GM12875 (cell line): ENCODE data around the gene PSMD14.

Experiments used
- H3K4me3 ChIP-seq: one replicate; pipeline ENCODE4 v1.5.1; 2011; ENCODE audit warnings: low read depth, low read length, control low read depth
- TF ChIP-seq, protein P1 (sequence below): IDR thresholded peaks from 2 replicates; pipeline ENCODE4 v1.5.1; 2011; ENCODE audit warnings: low read depth, mild to moderate bottlenecking, control low read depth, inconsistent platforms, low read length, moderate library complexity, borderline replicate concordance; ENCODE audit not compliant: insufficient read depth

The PSMD14 gene

DNA sequence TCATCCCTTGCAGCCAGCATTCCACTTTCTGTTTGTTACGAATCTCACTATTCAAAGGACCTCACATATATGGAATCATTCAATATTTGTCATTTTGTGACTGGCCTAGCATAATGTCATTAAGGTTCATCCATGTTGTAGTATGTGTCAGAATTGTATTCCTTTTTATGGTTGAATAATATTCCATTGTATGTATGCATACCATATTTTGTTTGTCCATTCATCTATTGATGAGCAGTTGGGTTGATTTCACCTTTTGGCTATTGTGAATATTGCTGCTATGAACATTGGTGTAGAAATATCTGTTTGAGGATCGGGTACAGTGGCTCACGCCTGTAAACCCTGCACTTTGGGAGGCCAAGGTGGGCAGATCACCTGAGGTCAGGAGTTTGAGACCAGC, 35.0 kb downstream of the PSMD14 start:
- H3K4me3 ChIP-seq, result no peak overlapping the region
- TF ChIP-seq, protein P1, sequence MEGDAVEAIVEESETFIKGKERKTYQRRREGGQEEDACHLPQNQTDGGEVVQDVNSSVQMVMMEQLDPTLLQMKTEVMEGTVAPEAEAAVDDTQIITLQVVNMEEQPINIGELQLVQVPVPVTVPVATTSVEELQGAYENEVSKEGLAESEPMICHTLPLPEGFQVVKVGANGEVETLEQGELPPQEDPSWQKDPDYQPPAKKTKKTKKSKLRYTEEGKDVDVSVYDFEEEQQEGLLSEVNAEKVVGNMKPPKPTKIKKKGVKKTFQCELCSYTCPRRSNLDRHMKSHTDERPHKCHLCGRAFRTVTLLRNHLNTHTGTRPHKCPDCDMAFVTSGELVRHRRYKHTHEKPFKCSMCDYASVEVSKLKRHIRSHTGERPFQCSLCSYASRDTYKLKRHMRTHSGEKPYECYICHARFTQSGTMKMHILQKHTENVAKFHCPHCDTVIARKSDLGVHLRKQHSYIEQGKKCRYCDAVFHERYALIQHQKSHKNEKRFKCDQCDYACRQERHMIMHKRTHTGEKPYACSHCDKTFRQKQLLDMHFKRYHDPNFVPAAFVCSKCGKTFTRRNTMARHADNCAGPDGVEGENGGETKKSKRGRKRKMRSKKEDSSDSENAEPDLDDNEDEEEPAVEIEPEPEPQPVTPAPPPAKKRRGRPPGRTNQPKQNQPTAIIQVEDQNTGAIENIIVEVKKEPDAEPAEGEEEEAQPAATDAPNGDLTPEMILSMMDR, result no peak

DNA sequence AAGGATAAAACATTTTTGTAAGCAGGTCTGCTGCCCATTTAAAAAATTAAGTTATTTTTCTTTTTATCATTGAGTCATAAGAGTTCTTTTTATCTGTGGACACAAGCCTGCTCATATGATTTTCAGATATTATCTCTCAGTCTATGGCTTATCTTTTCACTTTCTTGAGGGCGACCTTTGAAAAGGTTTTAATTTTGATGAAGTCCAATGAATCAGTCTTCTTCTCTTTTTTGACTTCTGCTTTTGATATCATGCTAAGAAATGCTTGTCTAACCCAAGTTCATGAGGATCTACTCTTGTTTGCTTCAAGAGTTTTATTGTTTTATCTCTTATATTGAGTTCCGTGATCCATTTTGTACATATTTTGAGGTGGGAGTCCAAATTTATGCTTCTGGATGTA, 36.5 kb downstream of the PSMD14 start:
- TF ChIP-seq, protein P1, result no peak
- H3K4me3 ChIP-seq, result no peak overlapping the region

- TF ChIP-seq, protein P1, result no peak
Measured at GRCh38 chr2:161351678-161352077, 43.5 kb downstream of the PSMD14 start.

DNA sequence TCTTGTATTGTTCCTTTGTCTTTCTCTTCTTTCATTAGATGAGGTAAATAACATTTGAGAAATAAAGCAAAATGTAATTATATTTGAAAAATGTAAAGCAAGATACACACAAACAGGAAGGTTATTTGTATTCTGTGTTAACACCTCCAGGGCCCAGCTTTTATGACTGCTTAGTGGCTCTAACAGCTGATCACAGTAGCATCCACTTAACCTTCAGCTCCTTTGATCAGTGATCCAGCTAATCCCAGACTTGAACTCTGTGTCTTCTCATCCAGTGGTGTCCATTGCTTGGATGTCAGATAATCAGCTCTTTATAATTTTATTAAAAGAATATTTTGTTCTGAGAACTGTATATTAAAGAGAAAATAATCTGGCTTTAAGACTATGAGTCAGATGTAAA, 44.5 kb downstream of the PSMD14 start:
- H3K4me3 ChIP-seq, result no peak overlapping the region
- TF ChIP-seq, protein P1, result no peak

More at GRCh38 chr2:161351678-161352077, 43.5 kb downstream of the PSMD14 start:
- H3K4me3 ChIP-seq, result no peak overlapping the region

GRCh38 chr2:161353543-161353942, 45.3 kb downstream of the PSMD14 start:
- no peak overlapping the region for H3K4me3 ChIP-seq
- TF ChIP-seq, protein P1, result no peak

- H3K4me3 ChIP-seq, result no peak overlapping the region
- TF ChIP-seq, protein P1, result no peak
Measured at GRCh38 chr2:161354106-161354505, 45.9 kb downstream of the PSMD14 start.

DNA sequence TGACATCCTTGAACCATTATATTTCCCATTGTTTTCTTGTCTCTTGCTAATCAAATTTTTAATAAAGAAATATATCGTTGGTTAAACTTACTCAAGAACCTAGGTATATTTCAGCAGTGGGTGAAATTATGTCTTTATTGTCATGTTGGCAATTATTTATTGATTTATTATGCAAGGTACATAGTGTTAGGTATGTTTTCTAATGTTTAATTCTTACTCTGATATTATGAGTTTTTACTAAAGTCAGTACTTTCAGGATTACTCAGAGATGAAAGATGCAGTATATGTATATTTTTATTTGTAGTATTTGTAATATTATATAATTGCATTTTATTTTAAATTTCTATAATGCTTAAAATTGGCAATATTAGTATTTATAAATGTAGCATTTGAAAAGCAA, 46.9 kb downstream of the PSMD14 start:
- H3K4me3 ChIP-seq, result no peak overlapping the region
- TF ChIP-seq, protein P1, result no peak
